GM21423 (cell line): Measurements from ENCODE around the gene ST6GALNAC4.

Experiments used
- ATAC-seq: cut with Tn5 transposase; IDR thresholded peaks from one replicate; pipeline ENCODE4 v1.9.1; 2021; ENCODE audit warnings: mild to moderate bottlenecking, moderate library complexity; ENCODE audit not compliant: unreplicated experiment

Gene ST6GALNAC4

GRCh38 chr9:127947841-127948710 is 31.2 kb upstream of the ST6GALNAC4 start:
- ATAC-seq, result no peak

- no peak for ATAC-seq
These were observed 29.9 kb upstream of the ST6GALNAC4 start for GRCh38 chr9:127946728-127947127.

GRCh38 chr9:127945942-127946341 is 29.1 kb upstream of the ST6GALNAC4 start:
- ATAC-seq, result no peak

- no peak for ATAC-seq
These were observed 28.5 kb upstream of the ST6GALNAC4 start for GRCh38 chr9:127945338-127945737.

GRCh38 chr9:127944586-127945218 is 27.9 kb upstream of the ST6GALNAC4 start:
- ATAC-seq, result no peak

- no peak for ATAC-seq
These were observed 26.9 kb upstream of the ST6GALNAC4 start for GRCh38 chr9:127943731-127944144.

GRCh38 chr9:127943011-127943662 is 26.3 kb upstream of the ST6GALNAC4 start:
- no peak for ATAC-seq

GRCh38 chr9:127942216-127943010 is 25.6 kb upstream of the ST6GALNAC4 start:
- no peak for ATAC-seq

- ATAC-seq, result no peak
These were observed 25.0 kb upstream of the ST6GALNAC4 start for GRCh38 chr9:127941961-127942215.

GRCh38 chr9:127941062-127941960 is 24.5 kb upstream of the ST6GALNAC4 start:
- ATAC-seq, result no peak

- no peak for ATAC-seq
These were observed 23.8 kb upstream of the ST6GALNAC4 start for GRCh38 chr9:127940593-127940992.

- ATAC-seq, result no peak
These were observed 21.5 kb upstream of the ST6GALNAC4 start for GRCh38 chr9:127938298-127938690.

- ATAC-seq, result peak; percentile 88
These were observed 20.8 kb upstream of the ST6GALNAC4 start, which contains the start of gene DPM2 for GRCh38 chr9:127937388-127938297. Gene DPM2, minus strand, starts transcription at chr9:127937854. Its CDS starts 34 bp downstream, at chr9:127937820.

GRCh38 chr9:127937056-127937387 is 20.2 kb upstream of the ST6GALNAC4 start:
- no peak for ATAC-seq

GRCh38 chr9:127936347-127936852 is 19.6 kb upstream of the ST6GALNAC4 start:
- ATAC-seq, result no peak

- ATAC-seq, result no peak
These were observed 19.0 kb upstream of the ST6GALNAC4 start for GRCh38 chr9:127935765-127936221.

- no peak for ATAC-seq
These were observed 18.1 kb upstream of the ST6GALNAC4 start for GRCh38 chr9:127934986-127935385.

- ATAC-seq, result no peak
These were observed 17.4 kb upstream of the ST6GALNAC4 start for GRCh38 chr9:127934248-127934647.
